Endothelial cell of umbilical vein (primary cell): ENCODE results near the gene CDK11B.

Experiments
- CTCF ChIP-seq, 2 donors: IDR thresholded peaks; 1 replicate in 1 of 2; 2 replicates in 1 of 2; pipeline ENCODE4 v1.5.1; 2011; ENCODE audit warnings: low read length in 2 of 2, mild to moderate bottlenecking in 2 of 2, moderate library complexity in 2 of 2, control low read depth in 1 of 2, inconsistent platforms in 1 of 2, low read depth in 1 of 2; ENCODE audit not compliant: insufficient read depth in 1 of 2; ENCODE audit errors: extremely low read depth in 1 of 2
- EZH2 ChIP-seq: IDR thresholded peaks from 2 replicates; pipeline ENCODE4 v1.6.1; 2012; ENCODE audit warnings: borderline replicate concordance, low read depth, mild to moderate bottlenecking, moderate library complexity, low read length, inconsistent platforms; ENCODE audit not compliant: severe bottlenecking
- GATA2 ChIP-seq: IDR thresholded peaks from 2 replicates; pipeline ENCODE4 v1.7.0; 2011; ENCODE audit warnings: low read depth, mild to moderate bottlenecking, moderate library complexity, mixed read lengths, low read length; ENCODE audit not compliant: insufficient read length, insufficient read depth
- JUN ChIP-seq: IDR thresholded peaks from 2 replicates; pipeline ENCODE4 v1.6.1; 2011; ENCODE audit warnings: borderline replicate concordance, low read depth; ENCODE audit not compliant: insufficient read length, insufficient read depth
- MYC ChIP-seq: IDR thresholded peaks from one replicate; pipeline ENCODE4 v1.6.1; 2011; ENCODE audit warnings: mild to moderate bottlenecking, low read depth, low read length
- POLR2A ChIP-seq: IDR thresholded peaks from 2 replicates; pipeline ENCODE4 v1.6.1; 2012; ENCODE audit warnings: low read depth, mild to moderate bottlenecking, control low read depth, low read length
- POLR2AphosphoS5 ChIP-seq: IDR thresholded peaks from 2 replicates; pipeline ENCODE4 v1.6.1; 2012; ENCODE audit warnings: low read depth, mild to moderate bottlenecking, control low read depth, low read length, moderate library complexity; ENCODE audit not compliant: insufficient read depth

DNA sequence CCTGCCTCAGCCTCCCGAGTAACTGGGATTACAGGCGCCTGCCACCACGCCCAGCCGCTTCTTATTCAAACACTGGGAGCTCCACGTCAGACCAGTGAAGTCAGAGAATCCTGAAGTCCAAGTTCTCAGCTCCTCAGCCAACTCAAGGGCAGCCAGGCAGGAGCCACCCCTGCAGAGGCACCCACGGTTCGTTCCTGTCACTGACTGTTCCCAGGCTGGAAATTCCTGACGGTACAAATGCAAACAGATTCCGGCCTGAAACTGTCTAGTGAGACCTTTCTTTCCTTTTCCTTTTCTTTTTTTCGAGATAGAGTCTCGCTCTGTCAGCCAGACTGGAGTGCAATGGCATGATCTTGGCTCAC is 22.1 kb upstream of the CDK11B start:
- TF ChIP-seq CTCF (IDR thresholded peaks at IDR 0.05; ENCODE audit: extremely low read depth in 1 of 2, insufficient read depth in 1 of 2, low read depth in 1 of 2, low read length in 2 of 2) (no peak), POLR2A (no peak), GATA2 (no peak), EZH2 (no peak), JUN (no peak), MYC (no peak), POLR2AphosphoS5 (no peak)
